Regular cardiac myocyte (primary cell): ENCODE data around the gene ARHGAP44. TPM values are rescaled to one million over a fixed set of nuclear protein-coding genes. Genes with fewer than 3 reads are reported as not detected.

Experiments
- total RNA-seq: library from RNA; depleted of rRNA; stranded (reverse); fragments of >200 nt; gene quantifications from 2 replicates; pipeline ENCODE4 v1.2.3, GENCODE V29; 2014

ARHGAP44 gene
- total RNA-seq: 2.7 and 4.8 TPM in 2 replicates

DNA sequence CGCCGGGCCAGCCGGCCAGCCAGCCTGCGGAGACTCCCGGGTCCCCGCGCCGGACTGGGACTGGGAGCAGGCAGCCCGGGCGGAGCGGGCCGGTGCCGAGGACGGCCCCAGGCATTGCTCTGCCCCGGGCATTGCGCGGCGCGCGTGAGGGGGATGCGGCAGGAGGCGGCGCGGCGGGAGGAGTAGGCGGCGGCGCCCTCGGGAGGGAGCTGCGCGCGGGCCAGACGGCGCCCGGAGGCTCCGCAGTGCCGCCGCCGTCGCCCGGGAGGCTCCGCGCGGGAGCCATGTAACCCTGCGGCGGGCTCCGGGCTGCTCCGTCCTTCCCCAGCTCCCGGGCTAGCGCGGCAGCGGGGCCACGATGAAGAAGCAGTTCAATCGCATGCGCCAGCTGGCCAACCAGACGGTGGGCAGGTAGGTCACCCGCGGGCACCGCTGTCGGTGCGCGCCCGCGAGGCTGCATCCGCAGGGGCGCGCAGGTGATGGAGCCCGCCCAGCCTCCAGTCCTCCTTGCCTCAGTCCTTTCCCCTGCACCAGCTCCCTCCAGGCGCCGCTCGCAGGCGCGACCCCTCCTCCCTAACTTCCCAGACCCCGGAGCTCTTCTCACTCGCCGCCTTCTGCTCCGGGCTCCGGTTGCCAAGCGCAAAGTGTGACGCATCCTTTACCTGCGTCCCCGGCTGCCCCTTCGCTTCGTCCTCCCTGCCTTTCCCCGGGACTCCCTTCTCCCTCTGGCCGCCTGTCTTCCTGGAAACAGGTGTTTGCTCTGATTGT is at the start of gene ARHGAP44:
Gene ARHGAP44, plus strand, starts transcription at position 18 of the 768 bp plus-strand sequence. Its CDS starts 341 bp downstream, at position 359.

DNA sequence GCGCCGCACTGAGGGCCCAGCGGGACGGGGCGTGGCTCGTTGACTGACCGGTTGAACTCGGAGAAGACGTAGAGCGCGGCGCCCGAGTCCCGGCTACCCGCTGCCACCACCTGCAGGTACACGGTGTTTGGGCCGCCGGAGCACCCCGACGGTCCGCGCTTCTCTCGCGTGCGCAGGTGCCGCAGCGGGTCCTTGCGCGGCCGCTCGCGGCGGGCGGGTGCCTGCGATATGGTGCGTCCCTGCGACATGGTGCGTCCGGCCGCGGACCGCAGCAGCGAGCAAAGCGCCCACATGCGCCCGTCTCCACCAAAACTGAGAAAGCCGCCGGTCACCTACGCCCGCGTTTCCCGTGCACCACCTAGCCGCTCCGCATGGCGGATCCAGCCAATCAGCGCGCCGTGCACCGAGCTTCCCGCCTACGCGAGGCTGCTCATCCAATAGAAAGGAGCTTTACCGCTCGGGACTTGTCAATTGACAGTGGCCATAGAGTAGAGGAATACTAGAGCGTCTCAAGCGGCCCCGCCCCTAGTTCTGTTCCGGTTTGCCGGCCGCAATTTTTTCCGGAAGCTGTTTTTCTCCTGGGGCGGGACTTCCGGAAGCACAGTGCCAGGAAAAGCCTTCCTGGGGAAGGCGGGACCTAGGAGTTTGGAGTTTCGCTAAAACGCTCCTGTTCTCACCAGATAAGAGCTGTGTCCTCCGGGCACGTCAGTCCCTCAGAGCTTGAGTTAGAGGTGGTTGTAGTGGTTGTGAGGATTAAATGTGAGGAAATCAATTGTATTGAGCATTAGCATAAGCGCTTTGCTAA is 228.6 kb downstream of the ARHGAP44 start, which contains the start of gene ELAC2:
Gene ELAC2, minus strand, starts transcription at position 373 of the 805 bp plus-strand sequence. Its CDS starts 80 bp downstream, at position 293.

Other genes starting within 250 kb of the ARHGAP44 start
- 8.2 and 13.8 TPM in 2 replicates for gene MYOCD, start 123.6 kb upstream of the ARHGAP44 start, total RNA-seq
- 47.1 and 79.4 TPM in 2 replicates for gene ELAC2, start 228.5 kb downstream of the ARHGAP44 start, total RNA-seq